BLaER1 treated with 17β-estradiol and CSF1 and Interleukin-3, amounts not matched to agents 10 nM and 100 nM (cell line): ENCODE results near the gene TTC28.
A peak's percentile ranks its signal among the peaks of the same experiment; 100 is the strongest.
"Not testable (repeated sequence)": the region's sequence is repeated elsewhere in the genome, so short reads cannot be mapped to it uniquely, and the experiment has no call there.

Experiments
- H3K27ac ChIP-seq, 11 experiments: shearing (Covaris generic); formaldehyde crosslinking; 2 replicates each; pipeline ENCODE4 v1.8.1; 2022
- H3K27me3 ChIP-seq, 11 experiments: shearing (Covaris generic); formaldehyde crosslinking; 2 replicates each; pipeline ENCODE4 v1.8.1; 2022
- H3K36me3 ChIP-seq, 11 experiments: shearing (Covaris generic); formaldehyde crosslinking; 2 replicates each; pipeline ENCODE4 v1.8.1; 2022
- H3K4me1 ChIP-seq, 10 experiments: shearing (Covaris generic); formaldehyde crosslinking; 2 replicates each; pipeline ENCODE4 v1.8.1; 2022
- H3K4me2 ChIP-seq, 11 experiments: shearing (Covaris generic); formaldehyde crosslinking; 2 replicates each; pipeline ENCODE4 v1.8.1; 2022
- H3K4me3 ChIP-seq, 10 experiments: shearing (Covaris generic); formaldehyde crosslinking; 2 replicates each; pipeline ENCODE4 v1.8.1; 2022
- H3K9ac ChIP-seq, 11 experiments: shearing (Covaris generic); formaldehyde crosslinking; 2 replicates each; pipeline ENCODE4 v1.8.1; 2022
- H3K9me3 ChIP-seq, 11 experiments: shearing (Covaris generic); formaldehyde crosslinking; replicated peaks in 1 of 11; 2 replicates each; pipeline ENCODE4 v1.8.1; 2022
- H4K20me1 ChIP-seq, 11 experiments: shearing (Covaris generic); formaldehyde crosslinking; 2 replicates each; pipeline ENCODE4 v1.8.1; 2022
- Cebpa-rat ChIP-seq, 11 experiments: shearing (Covaris generic); IDR thresholded peaks; 2 replicates each; pipeline ENCODE4 v1.8.1; 2022

Gene TTC28

GRCh38 chr22:28375761-28376534 is 303.7 kb downstream of the TTC28 start:
- H3K27me3 ChIP-seq, result no peaks in the 10 kb centered on the region
- no peaks in the 10 kb centered on the region for H4K20me1 ChIP-seq
- no peak for TF ChIP-seq Cebpa-rat (IDR thresholded peaks at IDR 0.05)
- peaks cover 0 to 8% (median 4%) of the 10 kb centered on the region in 11 experiments; a peak in 4 of 22 replicates for H3K9me3 ChIP-seq
- H3K4me3 ChIP-seq, result no peak overlapping the region
- no peak overlapping the region for H3K4me2 ChIP-seq
- H3K36me3 ChIP-seq, result no peaks in the 10 kb centered on the region
- no peak overlapping the region for H3K27ac ChIP-seq
- peaks cover 10 to 25% (median 13%) of the 10 kb centered on the region in 10 experiments; a peak in 19 of 20 replicates for H3K4me1 ChIP-seq
- no peak overlapping the region for H3K9ac ChIP-seq

- H3K4me2 ChIP-seq, result peak overlapping the region; percentile 24 to 70 (median 51); a peak in 18 of 22 replicates
- no peaks in the 10 kb centered on the region for H4K20me1 ChIP-seq
- TF ChIP-seq Cebpa-rat (IDR thresholded peaks at IDR 0.05), result no peak
- H3K36me3 ChIP-seq, result no peaks in the 10 kb centered on the region
- H3K4me1 ChIP-seq, result peaks cover 10 to 19% (median 13%) of the 10 kb centered on the region in 10 experiments; a peak in 19 of 20 replicates
- H3K9ac ChIP-seq, result no peak overlapping the region
- H3K4me3 ChIP-seq, result no peak overlapping the region
- H3K27ac ChIP-seq, result no peak overlapping the region
- H3K9me3 ChIP-seq, result peaks cover 3 to 12% (median 5%) of the 10 kb centered on the region in 11 experiments; a peak in 11 of 22 replicates
- no peaks in the 10 kb centered on the region for H3K27me3 ChIP-seq
These were observed 305.8 kb downstream of the TTC28 start for GRCh38 chr22:28373831-28374230.

GRCh38 chr22:28369854-28370253 is 309.8 kb downstream of the TTC28 start:
- TF ChIP-seq Cebpa-rat (IDR thresholded peaks at IDR 0.05), result no peak
- no peaks in the 10 kb centered on the region for H3K27me3 ChIP-seq
- H3K9ac ChIP-seq, result no peak overlapping the region
- peaks cover 10 to 18% (median 13%) of the 10 kb centered on the region in 10 experiments; a peak in 19 of 20 replicates for H3K4me1 ChIP-seq
- no peak overlapping the region for H3K4me3 ChIP-seq
- no peaks in the 10 kb centered on the region for H3K36me3 ChIP-seq
- peaks cover under 1 to 15% (median 10%) of the 10 kb centered on the region in 11 experiments; a peak in 14 of 22 replicates for H3K9me3 ChIP-seq
- H3K4me2 ChIP-seq, result no peak overlapping the region
- no peaks in the 10 kb centered on the region for H4K20me1 ChIP-seq
- no peak overlapping the region for H3K27ac ChIP-seq

- H4K20me1 ChIP-seq, result no peaks in the 10 kb centered on the region
- no peak overlapping the region for H3K9ac ChIP-seq
- TF ChIP-seq Cebpa-rat (IDR thresholded peaks at IDR 0.05), result no peak
- H3K4me3 ChIP-seq, result no peak overlapping the region
- no peaks in the 10 kb centered on the region for H3K27me3 ChIP-seq
- no peak overlapping the region for H3K4me2 ChIP-seq
- H3K4me1 ChIP-seq, result no peaks in the 10 kb centered on the region
- peaks cover 30 to 45% (median 40%) of the 10 kb centered on the region in 11 experiments for H3K9me3 ChIP-seq
- peaks cover 0 to 7% (median 0%) of the 10 kb centered on the region in 11 experiments; a peak in 3 of 22 replicates for H3K36me3 ChIP-seq
- no peak overlapping the region for H3K27ac ChIP-seq
These were observed 312.8 kb downstream of the TTC28 start for GRCh38 chr22:28366856-28367255.

GRCh38 chr22:28365371-28365770 is 314.3 kb downstream of the TTC28 start:
- Histone ChIP-seq H3K36me3 (peaks cover 0 to 7% (median 0%) of the 10 kb centered on the region in 11 experiments; a peak in 3 of 22 replicates), H3K27ac (no peak overlapping the region), H3K27me3 (no peaks in the 10 kb centered on the region), H3K4me3 (no peak overlapping the region), H3K4me2 (no peak overlapping the region), H3K9ac (no peak overlapping the region), H3K4me1 (peaks cover 0 to 10% (median 0%) of the 10 kb centered on the region in 10 experiments; a peak in 1 of 20 replicates), H4K20me1 (no peaks in the 10 kb centered on the region), H3K9me3 (peaks cover 32 to 46% (median 44%) of the 10 kb centered on the region in 11 experiments)
- no peak for TF ChIP-seq Cebpa-rat (IDR thresholded peaks at IDR 0.05)

GRCh38 chr22:28364105-28364504 is 315.5 kb downstream of the TTC28 start:
- H3K9me3 ChIP-seq, result peaks cover 32 to 44% (median 42%) of the 10 kb centered on the region in 11 experiments
- H3K9ac ChIP-seq, H4K20me1 ChIP-seq, H3K4me3 ChIP-seq, H3K4me2 ChIP-seq, H3K27ac ChIP-seq, H3K27me3 ChIP-seq, H3K36me3 ChIP-seq: not testable (repeated sequence)
- H3K4me1 ChIP-seq, result peaks cover 0 to 10% (median 0%) of the 10 kb centered on the region in 10 experiments; a peak in 1 of 20 replicates

GRCh38 chr22:28360939-28361338 is 318.7 kb downstream of the TTC28 start:
- no peak overlapping the region for H3K4me3 ChIP-seq
- TF ChIP-seq Cebpa-rat (IDR thresholded peaks at IDR 0.05), result no peak
- peak overlapping the region in 5 of 11 experiments; percentile 2 to 35 (median 22); a peak in 4 of 22 replicates for H3K4me2 ChIP-seq
- no peak overlapping the region for H3K27ac ChIP-seq
- H3K4me1 ChIP-seq, result peaks cover 0 to 10% (median 0%) of the 10 kb centered on the region in 10 experiments; a peak in 1 of 20 replicates
- peaks cover 29 to 40% (median 37%) of the 10 kb centered on the region in 11 experiments for H3K9me3 ChIP-seq
- H3K27me3 ChIP-seq, result no peaks in the 10 kb centered on the region
- H3K9ac ChIP-seq, result no peak overlapping the region
- peaks cover 0 to 7% (median 0%) of the 10 kb centered on the region in 11 experiments; a peak in 3 of 22 replicates for H3K36me3 ChIP-seq
- H4K20me1 ChIP-seq, result no peaks in the 10 kb centered on the region

- no peak overlapping the region for H3K4me2 ChIP-seq
- no peaks in the 10 kb centered on the region for H3K27me3 ChIP-seq
- no peak overlapping the region for H3K27ac ChIP-seq
- H3K9me3 ChIP-seq, result peaks cover 15 to 21% (median 17%) of the 10 kb centered on the region in 11 experiments
- TF ChIP-seq Cebpa-rat (IDR thresholded peaks at IDR 0.05), result no peak
- H3K36me3 ChIP-seq, result peaks cover 0 to 5% (median 0%) of the 10 kb centered on the region in 11 experiments; a peak in 3 of 22 replicates
- no peaks in the 10 kb centered on the region for H4K20me1 ChIP-seq
- H3K9ac ChIP-seq, result no peak overlapping the region
- H3K4me1 ChIP-seq, result peaks cover 0 to 10% (median 0%) of the 10 kb centered on the region in 10 experiments; a peak in 1 of 20 replicates
- no peak overlapping the region for H3K4me3 ChIP-seq
These were observed 321.3 kb downstream of the TTC28 start for GRCh38 chr22:28358312-28358711.

GRCh38 chr22:28357193-28357592 is 322.4 kb downstream of the TTC28 start:
- no peak for TF ChIP-seq Cebpa-rat (IDR thresholded peaks at IDR 0.05)
- H4K20me1 ChIP-seq, result no peaks in the 10 kb centered on the region
- no peaks in the 10 kb centered on the region for H3K27me3 ChIP-seq
- no peak overlapping the region for H3K4me3 ChIP-seq
- H3K36me3 ChIP-seq, result no peaks in the 10 kb centered on the region
- peaks cover 4 to 10% (median 6%) of the 10 kb centered on the region in 11 experiments; a peak in 20 of 22 replicates for H3K9me3 ChIP-seq
- H3K27ac ChIP-seq, result no peak overlapping the region
- H3K4me1 ChIP-seq, result peaks cover 0 to 10% (median 0%) of the 10 kb centered on the region in 10 experiments; a peak in 1 of 20 replicates
- H3K9ac ChIP-seq, result no peak overlapping the region
- no peak overlapping the region for H3K4me2 ChIP-seq
